ENCODE measurements around the gene CFAP251.

DNA sequence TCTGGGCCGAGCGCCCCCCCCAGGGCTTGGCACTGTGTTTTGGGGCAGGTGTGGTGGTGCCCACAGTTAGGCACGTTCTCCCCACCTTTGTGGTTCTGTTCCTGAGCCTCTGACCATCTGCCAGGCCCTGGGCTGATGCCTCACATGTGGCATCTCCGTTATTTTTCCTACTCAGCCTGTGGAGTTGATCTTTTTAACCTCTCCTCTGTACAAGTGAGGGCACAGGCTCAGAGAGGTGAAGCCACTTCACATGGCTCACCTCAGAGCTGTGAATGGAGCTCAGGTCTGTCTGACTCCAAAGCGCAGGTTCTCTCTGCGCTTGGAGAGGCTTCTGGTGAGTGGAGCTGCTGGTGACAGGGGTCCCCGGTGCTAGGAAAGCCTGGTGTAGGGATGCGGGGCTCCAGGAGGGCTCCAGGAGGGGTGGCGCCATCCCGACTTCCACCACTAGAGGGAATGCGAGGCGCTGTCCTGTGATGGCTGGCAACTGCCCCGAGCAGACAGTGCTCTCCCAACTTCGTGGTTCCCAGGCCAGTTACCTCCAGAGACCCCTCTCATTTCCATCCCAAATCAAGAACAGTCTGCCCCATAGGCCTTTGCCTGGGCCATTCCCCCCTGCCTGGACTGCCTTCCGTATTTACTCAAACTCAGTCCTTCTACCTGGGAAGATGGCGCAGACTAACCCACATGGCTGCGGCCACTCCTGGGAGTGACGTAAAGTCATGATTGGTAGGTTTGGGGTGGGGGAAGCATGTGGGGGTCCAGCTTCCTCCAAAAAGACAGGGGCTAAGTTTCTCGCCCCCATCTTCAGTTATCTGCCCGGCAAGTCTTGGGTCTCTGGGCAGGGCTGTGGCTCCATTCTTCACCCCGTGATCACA, 113.2 kb downstream of the CFAP251 start:
- TF ChIP-seq, protein P1, sequence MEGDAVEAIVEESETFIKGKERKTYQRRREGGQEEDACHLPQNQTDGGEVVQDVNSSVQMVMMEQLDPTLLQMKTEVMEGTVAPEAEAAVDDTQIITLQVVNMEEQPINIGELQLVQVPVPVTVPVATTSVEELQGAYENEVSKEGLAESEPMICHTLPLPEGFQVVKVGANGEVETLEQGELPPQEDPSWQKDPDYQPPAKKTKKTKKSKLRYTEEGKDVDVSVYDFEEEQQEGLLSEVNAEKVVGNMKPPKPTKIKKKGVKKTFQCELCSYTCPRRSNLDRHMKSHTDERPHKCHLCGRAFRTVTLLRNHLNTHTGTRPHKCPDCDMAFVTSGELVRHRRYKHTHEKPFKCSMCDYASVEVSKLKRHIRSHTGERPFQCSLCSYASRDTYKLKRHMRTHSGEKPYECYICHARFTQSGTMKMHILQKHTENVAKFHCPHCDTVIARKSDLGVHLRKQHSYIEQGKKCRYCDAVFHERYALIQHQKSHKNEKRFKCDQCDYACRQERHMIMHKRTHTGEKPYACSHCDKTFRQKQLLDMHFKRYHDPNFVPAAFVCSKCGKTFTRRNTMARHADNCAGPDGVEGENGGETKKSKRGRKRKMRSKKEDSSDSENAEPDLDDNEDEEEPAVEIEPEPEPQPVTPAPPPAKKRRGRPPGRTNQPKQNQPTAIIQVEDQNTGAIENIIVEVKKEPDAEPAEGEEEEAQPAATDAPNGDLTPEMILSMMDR (IDR thresholded peaks at IDR 0.05): peak in 1 of 3 donors; percentile 8
- no peak for TF ChIP-seq POLR2A (IDR thresholded peaks at IDR 0.05)

Measured in lower leg skin (tissue), 3 donors.